ENCODE results near the gene MUC4.
"Not testable (repeated sequence)": the region's sequence is repeated elsewhere in the genome, so short reads cannot be mapped to it uniquely, and the experiment has no call there.

The MUC4 gene

DNA sequence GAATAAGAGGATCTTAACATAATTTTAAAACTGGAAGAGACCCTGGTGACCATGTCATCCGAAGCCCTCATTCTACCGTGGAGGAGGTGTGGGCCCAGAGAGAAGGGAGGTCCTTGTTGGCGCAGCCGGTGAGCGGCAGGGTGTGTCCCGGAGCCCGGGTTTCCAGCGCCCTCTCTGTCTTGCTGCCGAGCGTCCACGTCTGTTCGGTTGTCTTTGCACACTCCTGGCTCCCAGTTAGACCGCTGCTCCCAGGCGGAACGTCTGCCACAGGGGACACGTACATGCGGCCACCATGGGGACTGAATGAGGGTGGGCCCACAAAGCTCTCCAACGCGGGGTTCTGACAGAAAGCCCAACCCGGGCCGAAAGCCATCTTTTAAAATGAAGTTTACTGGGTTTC lies 6.6 kb upstream of the MUC4 start:
- no peak overlapping the region for H3K4me3 ChIP-seq (ENCODE audit: low read depth, low read length)
- TF ChIP-seq, protein P1, sequence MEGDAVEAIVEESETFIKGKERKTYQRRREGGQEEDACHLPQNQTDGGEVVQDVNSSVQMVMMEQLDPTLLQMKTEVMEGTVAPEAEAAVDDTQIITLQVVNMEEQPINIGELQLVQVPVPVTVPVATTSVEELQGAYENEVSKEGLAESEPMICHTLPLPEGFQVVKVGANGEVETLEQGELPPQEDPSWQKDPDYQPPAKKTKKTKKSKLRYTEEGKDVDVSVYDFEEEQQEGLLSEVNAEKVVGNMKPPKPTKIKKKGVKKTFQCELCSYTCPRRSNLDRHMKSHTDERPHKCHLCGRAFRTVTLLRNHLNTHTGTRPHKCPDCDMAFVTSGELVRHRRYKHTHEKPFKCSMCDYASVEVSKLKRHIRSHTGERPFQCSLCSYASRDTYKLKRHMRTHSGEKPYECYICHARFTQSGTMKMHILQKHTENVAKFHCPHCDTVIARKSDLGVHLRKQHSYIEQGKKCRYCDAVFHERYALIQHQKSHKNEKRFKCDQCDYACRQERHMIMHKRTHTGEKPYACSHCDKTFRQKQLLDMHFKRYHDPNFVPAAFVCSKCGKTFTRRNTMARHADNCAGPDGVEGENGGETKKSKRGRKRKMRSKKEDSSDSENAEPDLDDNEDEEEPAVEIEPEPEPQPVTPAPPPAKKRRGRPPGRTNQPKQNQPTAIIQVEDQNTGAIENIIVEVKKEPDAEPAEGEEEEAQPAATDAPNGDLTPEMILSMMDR (IDR thresholded peaks at IDR 0.05; ENCODE audit: low read depth, low read length, missing control alignments) = no peak
- in situ Hi-C loops (cut with HindIII; ENCODE audit: low sequenced_read_pairs) = no loop called here
- no peak for DNase-seq (ENCODE audit: low read depth)

DNA sequence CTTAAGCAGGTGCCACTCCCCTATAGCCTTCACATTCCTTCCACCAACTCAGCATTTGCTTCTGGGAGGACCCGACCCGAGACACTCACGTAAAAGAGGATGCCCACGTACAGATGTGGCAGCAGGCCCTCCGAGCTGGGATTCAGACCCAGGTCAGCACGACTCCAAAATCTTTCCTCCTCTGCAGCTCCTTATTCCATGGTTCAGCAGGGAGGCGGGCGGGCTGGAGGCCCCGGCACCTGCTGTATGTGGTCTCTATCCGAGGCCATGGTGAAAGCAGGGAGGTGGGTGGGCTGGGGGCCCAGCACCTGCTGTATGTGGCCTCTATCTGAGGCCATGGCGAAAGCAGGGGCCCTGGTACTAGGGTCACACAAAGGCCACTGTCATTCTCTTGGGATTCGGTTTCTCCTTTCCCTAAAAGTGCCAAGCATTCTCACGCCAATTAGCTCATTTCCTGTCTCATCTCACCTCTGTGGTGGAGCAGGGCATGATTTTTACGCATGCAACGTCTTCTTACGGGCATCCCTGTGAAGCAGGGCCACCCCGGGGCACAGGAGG lies 5.9 kb upstream of the MUC4 start:
- TF ChIP-seq, protein P1 (IDR thresholded peaks at IDR 0.05; ENCODE audit: low read depth, low read length, missing control alignments) = no peak
- in situ Hi-C loops (cut with HindIII; ENCODE audit: low sequenced_read_pairs) = no loop called here
- DNase-seq (ENCODE audit: low read depth) = no peak
- H3K4me3 ChIP-seq (ENCODE audit: low read depth, low read length) = no peak overlapping the region

DNA sequence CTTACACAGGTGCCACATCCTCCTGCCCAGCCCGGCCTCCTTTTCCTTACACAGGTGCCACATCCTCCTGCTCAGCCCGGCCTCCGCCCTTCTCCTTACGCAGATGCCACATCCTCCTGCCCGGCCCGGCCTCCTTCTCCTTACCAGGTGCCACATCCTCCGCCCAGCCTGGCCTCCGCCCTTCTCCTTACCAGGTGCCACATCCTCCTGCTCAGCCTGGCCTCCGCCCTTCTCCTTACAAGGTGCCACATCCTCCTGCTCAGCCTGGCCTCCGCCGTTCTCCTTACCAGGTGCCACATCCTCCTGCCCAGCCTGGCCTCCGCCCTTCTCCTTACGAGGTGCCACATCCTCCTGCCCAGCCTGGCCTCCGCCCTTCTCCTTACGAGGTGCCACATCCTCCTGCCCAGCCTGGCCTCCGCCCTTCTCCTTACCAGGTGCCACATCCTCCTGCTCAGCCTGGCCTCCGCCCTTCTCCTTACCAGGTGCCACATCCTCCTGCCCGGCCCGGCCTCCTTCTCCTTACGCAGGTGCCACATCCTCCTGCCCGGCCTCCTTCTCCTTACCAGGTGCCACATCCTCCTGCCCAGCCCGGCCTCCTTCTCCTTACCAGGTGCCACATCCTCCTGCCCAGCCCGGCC lies 4.7 kb upstream of the MUC4 start:
- in situ Hi-C loops (cut with HindIII; ENCODE audit: low sequenced_read_pairs); H3K4me3 ChIP-seq (ENCODE audit: low read depth, low read length); DNase-seq (ENCODE audit: low read depth): not testable (repeated sequence)

DNA sequence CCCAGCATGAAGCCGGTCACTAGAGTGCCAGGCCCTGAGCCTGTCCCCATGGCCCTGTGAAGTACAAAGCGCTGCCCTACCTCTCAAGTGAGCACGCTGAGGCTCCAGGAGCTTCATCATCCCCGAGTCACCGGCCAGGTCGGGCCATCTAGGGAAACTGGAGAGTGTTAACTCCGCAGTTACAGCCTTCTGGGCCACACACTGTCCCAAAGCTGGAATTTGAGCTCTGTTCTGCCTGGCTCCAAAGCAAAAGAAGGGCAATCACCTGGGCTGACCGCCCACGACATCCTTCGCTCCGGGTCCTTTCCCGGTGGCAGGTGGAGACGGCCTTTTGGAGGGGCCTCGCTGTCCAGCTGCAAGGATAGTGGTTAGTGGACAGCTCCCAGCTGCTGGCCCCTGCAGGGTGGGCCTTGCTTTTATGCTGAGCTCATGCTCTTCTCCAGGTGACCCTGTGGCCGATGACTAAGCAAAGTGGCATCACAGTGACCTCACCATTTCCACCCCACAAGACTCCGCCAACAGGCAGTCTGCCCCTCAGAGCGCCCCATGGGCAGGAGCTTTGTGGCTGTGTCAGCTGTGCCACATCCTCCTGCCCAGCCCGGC lies 3.5 kb upstream of the MUC4 start:
- TF ChIP-seq, protein P1 (IDR thresholded peaks at IDR 0.05; ENCODE audit: low read depth, low read length, missing control alignments) = no peak
- in situ Hi-C loops (cut with HindIII; ENCODE audit: low sequenced_read_pairs) = no loop called here
- no peak for DNase-seq (ENCODE audit: low read depth)
- no peak overlapping the region for H3K4me3 ChIP-seq (ENCODE audit: low read depth, low read length)

DNA sequence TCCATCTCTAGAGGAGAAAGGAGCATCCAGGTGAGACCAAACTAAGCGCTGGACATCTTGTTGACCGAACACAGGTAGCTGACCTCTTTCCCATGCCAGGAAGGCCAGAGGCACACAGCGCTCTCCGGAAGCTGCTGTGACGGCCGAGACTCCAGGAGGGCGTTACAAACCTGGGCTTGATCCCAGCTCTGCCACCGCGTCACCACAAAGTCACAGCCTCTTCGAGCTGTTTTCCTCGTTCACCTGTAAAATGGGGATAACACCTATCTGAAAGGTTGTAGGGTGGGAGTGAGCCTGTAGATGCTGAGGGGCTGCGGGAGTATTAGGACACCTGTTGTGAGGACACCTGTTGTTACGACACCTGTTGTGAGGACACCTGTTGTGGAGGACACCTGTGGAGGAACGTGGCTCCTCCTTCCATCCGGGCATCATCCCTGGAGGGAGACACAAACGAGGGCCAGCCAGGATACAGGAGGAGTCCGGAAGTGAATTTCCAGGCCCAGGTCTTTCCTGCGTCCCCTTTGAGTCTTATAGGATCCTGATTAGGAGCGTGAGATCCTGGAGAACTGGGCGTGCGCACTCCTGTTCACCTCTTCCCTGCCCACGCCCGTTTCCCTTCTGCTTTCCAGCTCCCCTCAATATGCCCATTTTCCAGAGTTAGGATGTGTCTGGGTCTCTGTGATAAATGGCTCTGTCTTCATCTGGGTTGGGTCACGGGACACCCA lies 2.3 kb upstream of the MUC4 start:
- in situ Hi-C loops (cut with HindIII; ENCODE audit: low sequenced_read_pairs) = no loop called here
- DNase-seq (ENCODE audit: low read depth) = no peak
- TF ChIP-seq, protein P1 (IDR thresholded peaks at IDR 0.05; ENCODE audit: low read depth, low read length, missing control alignments) = no peak
- H3K4me3 ChIP-seq (ENCODE audit: low read depth, low read length) = no peak overlapping the region

DNA sequence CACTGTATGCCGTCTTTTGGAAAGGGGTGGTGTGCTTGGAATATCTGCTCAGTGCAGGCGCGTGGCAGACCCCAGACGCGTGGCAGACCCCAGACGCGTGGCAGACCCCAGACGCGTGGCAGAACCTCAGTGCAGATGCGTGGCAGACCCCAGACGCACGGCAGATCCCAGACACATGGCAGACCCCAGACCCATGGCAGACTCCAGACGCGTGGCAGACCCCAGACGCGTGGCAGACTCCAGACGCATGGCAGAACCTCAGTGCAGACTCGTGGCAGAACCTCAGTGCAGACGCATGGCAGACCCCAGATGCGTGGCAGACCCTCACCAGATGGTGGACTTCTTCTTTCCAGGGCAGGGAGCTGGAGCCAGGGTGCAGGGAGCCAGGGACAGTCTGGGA lies 637 bp upstream of the MUC4 start:
- in situ Hi-C loops (cut with HindIII; ENCODE audit: low sequenced_read_pairs) = no loop called here
- H3K4me3 ChIP-seq (ENCODE audit: low read depth, low read length) = no peak overlapping the region
- DNase-seq (ENCODE audit: low read depth) = no peak
- TF ChIP-seq, protein P1 (IDR thresholded peaks at IDR 0.05; ENCODE audit: low read depth, low read length, missing control alignments) = no peak

DNA sequence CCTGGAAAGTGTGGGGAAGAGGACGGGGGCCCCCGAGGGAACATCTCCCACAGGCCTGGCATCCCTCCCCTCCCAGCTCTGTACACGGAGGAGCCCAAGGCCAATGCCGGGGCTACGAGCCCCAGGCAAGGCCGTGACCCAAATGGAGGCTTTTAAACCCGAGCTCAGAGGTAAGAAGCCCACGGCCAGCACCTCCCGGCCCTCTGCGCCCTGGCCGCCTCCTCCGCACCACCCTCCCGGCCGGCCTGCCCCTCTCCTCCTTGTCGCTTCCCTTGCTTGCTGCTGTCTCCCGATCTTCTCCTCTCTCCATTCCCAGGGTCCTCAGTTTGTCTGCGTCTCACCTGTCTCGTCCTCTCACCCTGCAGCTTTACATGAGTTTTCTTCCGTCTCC lies 1.3 kb downstream of the MUC4 start:
- in situ Hi-C loops (cut with HindIII; ENCODE audit: low sequenced_read_pairs) = no loop called here
- TF ChIP-seq, protein P1 (IDR thresholded peaks at IDR 0.05; ENCODE audit: low read depth, low read length, missing control alignments) = no peak
- H3K4me3 ChIP-seq (ENCODE audit: low read depth, low read length) = no peak overlapping the region
- DNase-seq (ENCODE audit: low read depth) = no peak
